ENCODE data around the gene CRB2. TPM values are rescaled to one million over a fixed set of nuclear protein-coding genes. Genes with fewer than 3 reads are reported as not detected.

Gene CRB2
- total and polyA plus RNA-seq, 3 donors from 2014 or later: 0.63 to 3.4 (median 0.68) TPM

DNA sequence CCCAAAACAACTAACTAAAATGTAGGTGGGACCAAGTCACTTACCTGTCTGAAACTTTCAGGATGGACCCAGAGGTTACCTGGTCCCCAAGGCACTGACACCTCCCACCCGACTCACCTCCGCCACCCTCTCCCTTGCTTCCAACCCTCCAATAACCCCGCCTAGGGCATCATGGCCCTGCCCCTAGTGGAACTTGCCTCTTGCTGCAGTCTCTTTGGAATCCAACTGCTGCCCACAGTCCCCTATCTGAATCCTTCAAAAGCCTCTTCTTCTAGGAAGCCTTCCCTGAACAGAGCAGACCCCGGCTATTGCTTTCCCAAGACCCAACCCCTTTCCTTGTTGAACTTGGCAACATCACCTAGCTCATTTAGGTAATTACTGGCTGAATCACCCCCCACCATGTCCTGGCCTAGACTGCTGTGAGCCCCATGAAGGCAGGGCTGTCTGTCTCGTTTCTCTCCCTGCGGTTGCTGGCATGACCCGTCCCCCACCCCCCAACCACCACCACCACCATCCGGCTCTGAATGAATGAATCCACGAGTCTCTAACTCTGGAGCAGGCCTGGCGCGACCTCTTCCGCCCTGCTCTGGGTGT, 9.4 kb downstream of the CRB2 start:
- no peaks in the 10 kb centered on the region for H3K9me3 ChIP-seq
- no peaks in the 10 kb centered on the region for H3K27me3 ChIP-seq
- no peak overlapping the region for H3K4me3 ChIP-seq
- H3K4me1 ChIP-seq: no peaks in the 10 kb centered on the region
- 80 to 82% methylated on average over 4 to 12 of the region's 12 CpGs for WGBS, 2 donors
- no peak for DNase-seq
- intact Hi-C loops (cut with DNase I; ENCODE audit: low total_unique reads): no loop called here
- H3K27ac ChIP-seq: no peak overlapping the region
- H3K36me3 ChIP-seq (ENCODE audit: low read depth, missing control alignments): no peaks in the 10 kb centered on the region
- TF ChIP-seq, protein P1, sequence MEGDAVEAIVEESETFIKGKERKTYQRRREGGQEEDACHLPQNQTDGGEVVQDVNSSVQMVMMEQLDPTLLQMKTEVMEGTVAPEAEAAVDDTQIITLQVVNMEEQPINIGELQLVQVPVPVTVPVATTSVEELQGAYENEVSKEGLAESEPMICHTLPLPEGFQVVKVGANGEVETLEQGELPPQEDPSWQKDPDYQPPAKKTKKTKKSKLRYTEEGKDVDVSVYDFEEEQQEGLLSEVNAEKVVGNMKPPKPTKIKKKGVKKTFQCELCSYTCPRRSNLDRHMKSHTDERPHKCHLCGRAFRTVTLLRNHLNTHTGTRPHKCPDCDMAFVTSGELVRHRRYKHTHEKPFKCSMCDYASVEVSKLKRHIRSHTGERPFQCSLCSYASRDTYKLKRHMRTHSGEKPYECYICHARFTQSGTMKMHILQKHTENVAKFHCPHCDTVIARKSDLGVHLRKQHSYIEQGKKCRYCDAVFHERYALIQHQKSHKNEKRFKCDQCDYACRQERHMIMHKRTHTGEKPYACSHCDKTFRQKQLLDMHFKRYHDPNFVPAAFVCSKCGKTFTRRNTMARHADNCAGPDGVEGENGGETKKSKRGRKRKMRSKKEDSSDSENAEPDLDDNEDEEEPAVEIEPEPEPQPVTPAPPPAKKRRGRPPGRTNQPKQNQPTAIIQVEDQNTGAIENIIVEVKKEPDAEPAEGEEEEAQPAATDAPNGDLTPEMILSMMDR (IDR thresholded peaks at IDR 0.05): no peak
- TF ChIP-seq POLR2A (IDR thresholded peaks at IDR 0.05): no peak

DNA sequence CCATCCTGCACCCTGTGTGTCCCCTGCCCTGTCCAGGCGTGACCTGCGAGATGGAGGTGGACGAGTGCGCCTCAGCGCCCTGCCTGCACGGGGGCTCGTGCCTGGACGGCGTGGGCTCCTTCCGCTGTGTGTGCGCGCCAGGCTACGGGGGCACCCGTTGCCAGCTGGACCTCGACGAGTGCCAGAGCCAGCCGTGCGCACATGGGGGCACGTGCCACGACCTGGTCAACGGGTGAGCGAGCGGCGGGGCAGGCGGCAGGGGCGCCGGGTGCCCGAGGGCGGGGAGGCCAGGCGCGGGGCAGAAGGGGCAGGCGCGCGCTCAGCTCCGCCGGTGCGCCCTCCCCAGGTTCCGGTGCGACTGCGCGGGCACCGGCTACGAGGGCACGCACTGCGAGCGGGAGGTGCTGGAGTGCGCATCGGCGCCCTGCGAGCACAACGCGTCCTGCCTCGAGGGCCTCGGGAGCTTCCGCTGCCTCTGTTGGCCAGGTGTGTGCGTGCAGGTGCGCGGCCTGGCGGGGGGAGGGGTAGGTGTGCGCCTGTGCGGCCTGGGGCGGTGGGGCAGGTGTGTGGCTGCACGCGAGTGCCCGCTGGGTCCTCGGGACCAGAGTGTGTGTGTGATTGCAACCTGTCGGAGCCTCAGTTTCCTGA, 10.0 kb downstream of the CRB2 start:
- intact Hi-C loops (cut with DNase I; ENCODE audit: low total_unique reads): no loop called here
- Histone ChIP-seq H3K36me3 (ENCODE audit: low read depth, missing control alignments) (no peaks in the 10 kb centered on the region), H3K27me3 (no peaks in the 10 kb centered on the region), H3K27ac (no peak overlapping the region), H3K9me3 (no peaks in the 10 kb centered on the region), H3K4me3 (no peak overlapping the region), H3K4me1 (no peaks in the 10 kb centered on the region)
- TF ChIP-seq, protein P1 (IDR thresholded peaks at IDR 0.05): no peak
- no peak for TF ChIP-seq POLR2A (IDR thresholded peaks at IDR 0.05)
- no peak for DNase-seq
- 50 to 67% methylated on average over 4 to 65 of the region's 67 CpGs for WGBS, 2 donors

DNA sequence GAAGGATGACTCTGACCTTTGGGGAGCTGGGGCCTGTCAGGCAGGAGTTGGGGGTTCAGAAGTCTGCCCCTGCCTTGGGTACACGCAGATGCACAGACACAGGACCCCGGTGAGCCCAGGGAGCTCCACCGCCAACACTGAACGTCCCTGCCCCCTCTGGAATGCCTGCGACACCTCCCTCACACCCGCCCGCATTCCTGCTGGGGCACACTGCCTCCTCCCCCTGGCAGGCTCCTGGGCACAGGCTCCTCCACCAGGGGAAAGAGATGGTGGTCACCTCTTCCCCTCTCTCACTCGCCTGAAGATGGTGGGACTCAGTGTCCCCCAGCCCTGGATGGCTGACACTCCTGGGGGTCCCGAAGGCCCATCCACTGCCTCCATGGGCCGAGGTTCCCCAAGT, 12.0 kb downstream of the CRB2 start:
- Histone ChIP-seq H3K36me3 (ENCODE audit: low read depth, missing control alignments) (no peaks in the 10 kb centered on the region), H3K4me1 (no peaks in the 10 kb centered on the region), H3K4me3 (no peak overlapping the region), H3K27me3 (no peaks in the 10 kb centered on the region), H3K27ac (no peak overlapping the region), H3K9me3 (no peaks in the 10 kb centered on the region)
- peak; percentile 37 for DNase-seq
- TF ChIP-seq, protein P1 (IDR thresholded peaks at IDR 0.05): no peak
- 73 to 74% methylated on average over 7 to 10 of the region's 10 CpGs for WGBS, 2 donors
- intact Hi-C loops (cut with DNase I; ENCODE audit: low total_unique reads): no loop called here

DNA sequence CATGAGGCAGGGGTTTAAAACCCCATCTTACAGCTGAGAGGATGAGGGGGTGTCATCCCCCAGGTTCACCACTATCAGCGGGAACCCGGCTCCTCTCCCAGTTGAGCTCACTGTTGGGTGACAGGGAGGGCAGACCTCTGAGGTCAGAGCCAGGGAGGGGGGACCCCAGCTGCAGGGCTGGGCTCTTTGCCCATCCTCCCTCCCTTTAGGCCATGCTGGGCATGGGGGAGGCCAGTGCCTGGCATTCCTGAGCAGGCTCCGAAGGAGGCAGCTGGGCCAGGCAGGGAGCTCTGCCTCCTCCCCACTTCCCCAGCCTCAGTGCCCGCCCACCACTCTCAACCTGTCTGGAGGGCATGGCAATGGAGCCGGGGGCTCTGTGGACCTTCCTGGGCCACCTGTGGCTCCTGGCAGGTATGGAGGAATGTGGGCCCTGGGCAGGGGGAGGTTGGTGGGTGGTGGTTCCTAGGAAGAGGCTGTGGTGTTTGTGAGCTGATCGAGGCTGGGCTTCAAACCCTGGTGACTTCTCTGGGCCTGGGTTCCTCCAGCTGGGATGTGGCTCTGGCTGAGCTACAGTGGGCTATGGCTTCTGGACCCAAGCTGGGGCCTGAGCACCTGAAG, 12.6 kb downstream of the CRB2 start:
- intact Hi-C loops (cut with DNase I; ENCODE audit: low total_unique reads): no loop called here
- Histone ChIP-seq H3K4me3 (no peak overlapping the region), H3K9me3 (no peaks in the 10 kb centered on the region), H3K27ac (no peak overlapping the region), H3K27me3 (no peaks in the 10 kb centered on the region), H3K36me3 (ENCODE audit: low read depth, missing control alignments) (no peaks in the 10 kb centered on the region), H3K4me1 (no peaks in the 10 kb centered on the region)
- TF ChIP-seq, protein P1 (IDR thresholded peaks at IDR 0.05): no peak
- no peak for TF ChIP-seq POLR2A (IDR thresholded peaks at IDR 0.05)
- DNase-seq: peak; percentile 30
- WGBS, 2 donors: 60 to 63% methylated on average over 2 to 6 of the region's 6 CpGs
